Heart left ventricle (tissue), 16 donors: ENCODE measurements around the gene PAPOLG. TPM values are rescaled to one million over a fixed set of nuclear protein-coding genes. Genes with fewer than 3 reads are reported as not detected.
A peak's percentile ranks its signal among the peaks of the same experiment; 100 is the strongest.

ENCODE experiments used
- ATAC-seq, 4 donors: fragments of 200-7000 bp; cut with Tn5 transposase; one replicate each; pipeline ENCODE4 v1.9.1; 2020 to 2022; ENCODE audit warnings: moderate library complexity in 4 of 4, mild to moderate bottlenecking in 3 of 4, moderate number of reproducible peaks in 1 of 4
- DNase-seq, 5 donors: peaks; one replicate each; pipeline ENCODE4 v3.0.0-alpha.2; 2020
- H3K27ac ChIP-seq, 12 donors: fragments of 200-600 bp; sonication (generic) in 4 of 12; one replicate each; pipeline versions ENCODE4 v1.5.0 to v1.8.0; 2016 to 2022; ENCODE audit warnings: mild to moderate bottlenecking in 2 of 12
- H3K27me3 ChIP-seq, 9 donors: fragments of 200-600 bp; sonication (generic) in 2 of 9; one replicate each; pipeline versions ENCODE4 v1.5.1 to v1.8.0; 2016 to 2022; ENCODE audit warnings: mild to moderate bottlenecking in 3 of 9
- H3K36me3 ChIP-seq, 9 donors: fragments of 200-600 bp; sonication (generic) in 2 of 9; one replicate each; pipeline versions ENCODE4 v1.5.0 to v1.8.0; 2018 to 2022; ENCODE audit warnings: mild to moderate bottlenecking in 2 of 9
- H3K4me1 ChIP-seq, 12 donors: fragments of 200-600 bp; sonication (generic) in 4 of 12; one replicate each; pipeline versions ENCODE4 v1.5.0 to v1.8.0; 2016 to 2022; ENCODE audit warnings: mild to moderate bottlenecking in 3 of 12
- H3K4me3 ChIP-seq, 12 donors: fragments of 200-600 bp; sonication (generic) in 4 of 12; one replicate each; pipeline versions ENCODE4 v1.5.0 to v1.8.0; 2017 to 2022; ENCODE audit warnings: mild to moderate bottlenecking in 9 of 12, moderate library complexity in 4 of 12
- H3K9me3 ChIP-seq, 12 donors: fragments of 200-600 bp; sonication (generic) in 4 of 12; one replicate each; pipeline versions ENCODE4 v1.5.0 to v1.8.0; 2016 to 2022; ENCODE audit warnings: mild to moderate bottlenecking in 1 of 12
- CTCF ChIP-seq, 12 donors: fragments of 200-600 bp; sonication (generic) in 4 of 12; IDR thresholded peaks; one replicate each; pipeline versions ENCODE4 v1.5.0 to v1.8.0; 2018 to 2022; ENCODE audit warnings: antibody characterized with exemption in 12 of 12, mild to moderate bottlenecking in 5 of 12
- POLR2A ChIP-seq, 2 donors: fragments of 450-650 bp; IDR thresholded peaks; one replicate each; pipeline ENCODE4 v1.6.1; 2017; ENCODE audit warnings: antibody characterized with exemption in 2 of 2, mild to moderate bottlenecking in 2 of 2, moderate library complexity in 2 of 2
- WGBS, 4 donors: extraction: QIAGEN DNeasy Blood & Tissue Kit in 2 of 4; methylation state at CpG; one replicate each; pipeline versions ENCODE4 v1.1.5 to v1.1.7; 2013 to 2018; 5-methylcytosine and 5-hydroxymethylcytosine counted together
- intact Hi-C, 10 donors: fragments of 100-400 bp; cut with DNase I; formaldehyde crosslinking; loops; one replicate each; pipeline versions ENCODE4 v1.11.1 to v1.14.2; 2022
- polyA plus RNA-seq, 2 donors: library from polyadenylated mRNA; stranded (reverse); fragments of 200-250 nt; gene quantifications; one replicate each; pipeline ENCODE4 v1.2.3, GENCODE V29; 2013
- total RNA-seq, 9 donors: library from RNA; depleted of rRNA in 2 of 9; stranded (reverse); fragments of >200 nt in 2 of 9; fragmentation: NEBNext Ultra II Directional in 3 of 9; extraction: Animal tissue kit (Norgen Biotek cat#: 25700) in 3 of 9; gene quantifications; one replicate each; pipeline versions ENCODE4 v1.1.0 to v1.2.4, GENCODE V29; 2016 to 2023
- donor health status: ischemic (EF 13 %, LVEDD 7.1; RV severe dilation, severe dysfunction).
- donor health status: healthy with polysubstance abuse.
- donor health status: DM: no; HTN: yes; CAD: no.
- donor health status: DM: no; HTN: no; CAD: no.
- donor health status: ischemic (EF 25% LVEDD 6.9; RV normal size, moderate dysfunction).
- donor health status: ischemic (EF 25% LVEDD 5.7; RV mildly dilated, moderate dysfunction).
- donor health status: healthy.
- donor health status: DM: yes; HTN: yes; CAD: no.
- donor health status: ischemic (EF 35%, LVEDD 5.7; RV mildly dilated, moderate dysfunction).
- donor health status: nonischemic (EF 11% LVEDD 7.7; RV severe dilation, severe dysfunction).
- donor health status: DM: yes; HTN: yes; CAD: no.
- donor health status: PGD.
- donor health status: ischemic (EF 29% LVEDD 5.4; RV normal size, mild dysfunction).
- donor health status: nonischemic (EF 23%, LVEDD 6.1; RV moderate dilation, normal function).

PAPOLG gene
- total and polyA plus RNA-seq, 11 donors, result 3.8 to 11.9 (median 9.5) TPM

GRCh38 chr2:60780721-60781120, 24.7 kb downstream of the PAPOLG start:
- ATAC-seq, result no peak
- Histone ChIP-seq H3K4me1 (peaks cover 0 to 6% (median 0%) of the 10 kb centered on the region in 12 donors), H3K27me3 (no peaks in the 10 kb centered on the region), H3K27ac (peak overlapping the region in 1 of 12 donors; percentile 84), H3K9me3 (no peaks in the 10 kb centered on the region), H3K36me3 (peaks cover 0 to 100% (median 100%) of the 10 kb centered on the region in 9 donors), H3K4me3 (no peak overlapping the region)
- 84 to 90% (median 87%) methylated on average over 3 of the region's 3 CpGs for WGBS, 4 donors
- intact Hi-C loops, result no loop called here
- no peak for DNase-seq
- TF ChIP-seq CTCF (IDR thresholded peaks at IDR 0.05) (no peak), POLR2A (IDR thresholded peaks at IDR 0.05) (no peak)

- no peak for ATAC-seq
- Histone ChIP-seq H3K4me3 (no peak overlapping the region), H3K4me1 (peaks cover 0 to 31% (median 0%) of the 10 kb centered on the region in 12 donors), H3K9me3 (no peaks in the 10 kb centered on the region), H3K27me3 (no peaks in the 10 kb centered on the region), H3K27ac (no peak overlapping the region), H3K36me3 (peaks cover 0 to 100% (median 91%) of the 10 kb centered on the region in 9 donors)
- 93 to 100% (median 97%) methylated on average over 2 of the region's 2 CpGs for WGBS, 4 donors
- TF ChIP-seq POLR2A (IDR thresholded peaks at IDR 0.05) (no peak), CTCF (IDR thresholded peaks at IDR 0.05) (no peak)
- DNase-seq, result no peak
- intact Hi-C loops, result loop anchor here in 6 of 10 donors (2.0 to 10.0 kb wide), 5 partner anchors 92 to 209 kb away; partner anchors contain the start of gene REL (in 1 of the 6)
Observed at GRCh38 chr2:60793169-60793568, 37.1 kb downstream of the PAPOLG start.

- no peaks in the 10 kb centered on the region for H3K9me3 ChIP-seq
- no peak for ATAC-seq
- intact Hi-C loops, result loop anchor here in 6 of 10 donors (2.0 to 10.0 kb wide), 5 partner anchors 90 to 208 kb away; partner anchors contain the start of gene REL (in 1 of the 6)
- WGBS, 4 donors, result 76 to 79% (median 78%) methylated on average over 5 of the region's 5 CpGs
- TF ChIP-seq CTCF (IDR thresholded peaks at IDR 0.05), result peak in 11 of 12 donors; percentile 14 to 57 (median 49)
- TF ChIP-seq POLR2A (IDR thresholded peaks at IDR 0.05), result no peak
- H3K4me1 ChIP-seq, result peaks cover 0 to 31% (median 0%) of the 10 kb centered on the region in 12 donors
- no peaks in the 10 kb centered on the region for H3K27me3 ChIP-seq
- no peak overlapping the region for H3K4me3 ChIP-seq
- no peak for DNase-seq
- H3K27ac ChIP-seq, result no peak overlapping the region
- H3K36me3 ChIP-seq, result peaks cover 0 to 100% (median 92%) of the 10 kb centered on the region in 9 donors
Observed at GRCh38 chr2:60794271-60794863, 38.3 kb downstream of the PAPOLG start.
